Activated T-cell treated with anti-CD3 and anti-CD28 coated beads for 1 hour (primary cell): ENCODE measurements around the gene SLC35B2.

ENCODE experiments used
- DNase-seq: peaks from one replicate; pipeline ENCODE4 v3.0.0-alpha.2; 2020; ENCODE audit warnings: low read depth

Gene SLC35B2, protein sequence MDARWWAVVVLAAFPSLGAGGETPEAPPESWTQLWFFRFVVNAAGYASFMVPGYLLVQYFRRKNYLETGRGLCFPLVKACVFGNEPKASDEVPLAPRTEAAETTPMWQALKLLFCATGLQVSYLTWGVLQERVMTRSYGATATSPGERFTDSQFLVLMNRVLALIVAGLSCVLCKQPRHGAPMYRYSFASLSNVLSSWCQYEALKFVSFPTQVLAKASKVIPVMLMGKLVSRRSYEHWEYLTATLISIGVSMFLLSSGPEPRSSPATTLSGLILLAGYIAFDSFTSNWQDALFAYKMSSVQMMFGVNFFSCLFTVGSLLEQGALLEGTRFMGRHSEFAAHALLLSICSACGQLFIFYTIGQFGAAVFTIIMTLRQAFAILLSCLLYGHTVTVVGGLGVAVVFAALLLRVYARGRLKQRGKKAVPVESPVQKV

DNA sequence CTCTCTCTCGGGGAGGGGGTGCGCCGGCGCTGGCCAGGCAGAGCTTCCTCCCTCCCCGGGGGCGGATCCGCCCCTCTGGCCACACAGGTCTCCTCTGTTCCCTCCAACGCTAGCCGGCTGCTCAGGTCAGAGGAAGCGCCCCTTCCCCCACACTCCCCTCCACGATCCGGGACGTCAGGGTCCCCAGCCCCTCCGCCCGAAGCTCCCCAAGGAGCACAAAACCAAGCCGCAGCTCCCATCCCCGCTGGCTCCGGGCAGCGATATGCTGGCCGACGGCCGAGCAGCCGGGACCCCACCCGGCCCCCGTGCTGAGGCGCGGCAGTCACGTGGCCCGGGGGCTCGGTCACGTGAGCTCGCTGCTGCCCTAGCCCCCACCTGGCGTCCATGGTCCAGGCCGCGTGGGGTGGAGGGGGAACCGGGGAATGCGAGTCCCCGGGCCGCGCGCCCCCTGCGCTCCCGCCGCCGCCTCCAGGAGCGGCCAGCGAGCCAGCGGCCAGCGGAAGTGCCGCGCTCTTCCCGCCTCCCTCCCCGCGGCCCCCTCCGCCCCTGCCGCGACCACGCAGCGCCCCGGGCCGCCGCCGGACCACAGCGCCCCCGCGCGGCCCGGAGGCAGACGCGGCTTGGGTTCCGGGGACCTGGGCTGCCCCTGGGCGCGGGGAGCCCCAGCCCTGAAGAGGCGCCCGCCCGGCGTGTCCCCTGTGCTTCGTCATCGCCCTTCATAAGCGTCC lies at the start of gene SLC35B2:
Gene SLC35B2, minus strand, starts transcription at position 504 of the 728 bp plus-strand sequence. Its CDS starts 118 bp downstream, at position 386.
- no peak for DNase-seq

DNA sequence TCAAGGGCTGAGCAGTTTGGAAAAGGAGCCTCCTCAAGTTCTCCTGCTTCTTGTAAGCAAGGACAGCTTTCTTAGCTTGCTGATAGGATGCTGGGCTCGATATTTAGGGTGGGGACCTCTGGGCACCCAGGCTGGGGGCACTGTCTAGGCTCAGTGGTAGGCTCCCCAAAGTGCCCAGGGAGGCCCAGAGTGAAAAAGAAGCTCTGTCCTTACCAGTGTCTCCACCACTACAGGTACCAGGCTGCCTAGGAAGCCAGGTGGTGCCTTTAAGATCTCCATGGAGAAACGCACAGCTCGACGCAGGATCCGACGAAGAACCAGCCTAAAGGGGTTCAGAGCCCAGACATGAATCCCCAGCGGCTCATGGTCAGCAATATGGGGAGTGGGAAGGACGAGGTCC lies 49.4 kb upstream of the SLC35B2 start:
- DNase-seq = no peak

- DNase-seq = no peak
Measured at GRCh38 chr6:44305200-44305725, 47.9 kb upstream of the SLC35B2 start.

GRCh38 chr6:44304282-44305199 lies 47.2 kb upstream of the SLC35B2 start:
- peak; percentile 25 for DNase-seq

DNA sequence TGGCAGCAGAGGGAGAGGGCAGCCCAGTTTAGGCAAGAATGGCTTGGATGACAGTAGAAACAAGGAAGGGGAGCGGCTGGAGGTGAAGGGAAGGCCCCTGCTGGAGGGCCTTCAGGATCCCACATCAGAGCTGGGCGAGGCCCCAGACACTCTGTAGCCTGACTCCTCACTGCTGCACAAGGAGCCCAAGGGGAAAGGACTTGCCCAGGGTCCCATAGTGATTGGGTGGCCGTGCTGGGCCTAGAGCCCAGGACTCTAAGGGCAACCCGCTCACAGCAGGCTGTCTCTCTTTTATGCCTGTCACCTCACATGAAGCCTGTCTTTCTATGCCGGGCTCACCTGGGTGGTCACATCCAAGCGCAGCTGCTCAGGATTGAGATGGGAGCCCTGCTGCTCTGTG lies 46.5 kb upstream of the SLC35B2 start:
- no peak for DNase-seq

DNA sequence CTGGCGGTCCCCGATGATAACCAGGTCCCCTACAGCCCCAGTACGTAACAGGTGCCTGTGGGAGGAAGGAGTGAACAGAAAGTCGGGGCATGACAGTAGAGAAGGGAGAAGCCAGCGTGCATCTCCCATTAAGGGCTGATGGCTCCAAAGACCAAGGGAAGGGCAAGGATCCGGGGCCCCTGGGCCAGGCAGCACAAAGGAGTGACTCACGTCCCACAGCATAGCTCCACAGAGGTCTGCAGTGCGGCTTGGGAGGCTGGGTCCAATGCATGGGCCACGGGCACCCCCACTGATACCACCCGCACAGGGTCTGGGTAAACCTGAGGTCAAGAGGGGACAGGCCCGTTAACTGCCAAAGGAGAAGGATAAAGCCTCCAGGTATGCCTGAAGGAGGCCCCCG lies 45.5 kb upstream of the SLC35B2 start:
- no peak for DNase-seq

- DNase-seq = no peak
Measured at GRCh38 chr6:44301782-44302564, 44.6 kb upstream of the SLC35B2 start.

GRCh38 chr6:44301106-44301505 lies 43.8 kb upstream of the SLC35B2 start:
- no peak for DNase-seq

GRCh38 chr6:44300292-44300823 lies 43.0 kb upstream of the SLC35B2 start:
- no peak for DNase-seq

DNA sequence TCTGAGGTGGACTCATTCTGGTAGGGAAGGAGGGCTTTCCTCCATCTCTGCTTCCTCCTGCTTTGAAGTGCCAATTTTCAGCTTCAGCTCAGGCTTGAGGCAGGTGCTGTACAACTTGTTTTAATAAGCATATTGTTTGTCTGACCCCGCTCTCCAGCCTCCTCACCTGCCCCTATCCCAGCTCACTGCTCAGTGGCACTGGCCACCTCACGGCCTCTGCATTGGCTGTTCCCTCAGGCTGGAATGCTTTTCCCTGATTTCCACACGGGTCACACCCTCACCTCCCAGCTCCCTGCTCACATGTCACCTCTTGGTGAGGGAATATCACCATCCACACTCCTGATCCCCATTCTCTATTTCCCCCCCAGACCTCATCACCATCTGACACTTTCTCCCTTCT lies 41.5 kb upstream of the SLC35B2 start:
- no peak for DNase-seq

DNA sequence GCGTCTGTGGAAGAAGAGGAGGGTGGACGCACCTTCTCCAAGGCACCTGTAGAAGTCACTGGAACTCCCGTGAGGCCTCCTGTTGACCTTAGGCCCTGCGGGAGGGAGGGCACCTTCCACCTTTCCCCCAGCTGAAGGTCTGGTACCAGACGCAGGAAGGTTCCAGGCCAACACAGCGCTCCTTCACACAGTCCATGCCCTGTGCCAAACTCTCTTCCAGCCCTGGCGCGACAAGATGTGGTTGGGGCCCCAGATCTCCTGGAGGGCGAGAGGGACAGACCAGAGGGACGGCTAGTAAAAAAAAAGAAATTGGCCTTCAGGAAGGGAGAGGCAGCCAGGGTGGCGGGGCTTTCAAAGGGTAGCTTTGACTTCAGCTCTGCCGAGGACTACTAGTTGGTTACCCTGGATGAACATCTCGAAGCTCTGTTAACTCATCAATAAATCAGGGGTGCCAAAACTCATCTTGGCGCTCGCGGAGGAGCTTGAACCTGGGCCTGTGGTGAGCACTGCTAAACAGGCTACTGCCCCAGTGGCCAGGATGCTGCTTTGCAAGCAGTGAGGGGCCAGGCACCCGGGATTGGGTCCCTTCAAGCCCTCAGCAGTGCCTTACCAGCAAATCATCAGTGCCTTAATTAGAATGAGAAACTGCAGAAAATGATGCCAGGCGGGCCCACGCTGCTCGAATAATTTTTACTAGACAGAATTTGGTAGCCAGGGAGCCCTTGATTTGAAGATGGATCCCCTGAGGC lies 40.9 kb upstream of the SLC35B2 start:
- DNase-seq = no peak

DNA sequence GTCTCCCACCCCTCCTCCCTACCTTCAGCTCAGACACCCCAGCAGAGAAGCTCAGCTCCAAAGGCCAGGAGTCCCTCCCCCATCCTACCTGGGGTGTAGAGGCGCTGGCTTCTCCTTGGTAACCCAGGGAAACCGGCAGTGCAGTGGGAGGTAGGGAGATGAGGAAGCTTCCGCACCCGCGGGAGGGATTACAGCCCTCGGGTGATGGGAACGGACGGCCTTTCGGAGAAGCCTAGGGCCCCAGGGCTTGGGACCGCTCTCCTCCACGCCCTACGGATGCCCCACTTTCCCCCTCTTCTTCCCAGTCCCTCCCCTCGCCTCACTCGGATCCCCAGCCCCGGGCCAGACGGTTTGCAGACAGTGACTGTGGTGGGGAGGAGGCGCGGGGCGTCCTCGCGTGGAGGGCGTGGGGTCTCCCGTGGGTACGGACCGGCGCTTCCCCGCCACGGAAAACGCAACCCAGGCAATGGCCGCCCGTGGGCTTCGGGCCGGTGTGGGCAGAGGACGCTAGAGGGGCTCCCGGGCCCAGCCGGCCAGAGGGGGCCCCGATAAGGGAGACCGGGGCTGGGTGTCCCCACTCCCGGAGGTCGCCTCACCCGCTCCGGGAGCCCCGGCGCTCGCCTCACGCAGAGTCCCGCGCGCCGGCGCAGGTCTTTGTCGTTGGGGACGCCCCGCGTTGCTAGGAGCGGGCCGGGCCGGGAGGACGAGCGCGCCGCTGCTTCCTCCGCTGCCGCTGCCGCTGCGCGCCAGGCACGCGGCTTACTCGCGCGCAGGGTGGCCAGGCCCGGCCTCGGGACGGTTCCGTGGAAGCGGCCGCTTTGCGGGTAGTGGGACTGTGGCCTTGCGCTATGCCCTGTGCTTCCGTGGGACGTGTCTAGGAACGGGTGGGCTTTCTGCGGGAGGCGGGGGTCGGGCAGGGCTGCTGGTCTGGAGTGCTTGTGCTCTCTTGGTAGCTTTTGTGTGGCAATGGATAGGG lies 40.0 kb upstream of the SLC35B2 start:
- DNase-seq = peak; percentile 44

- DNase-seq = no peak
Measured at GRCh38 chr6:44294832-44295791, 37.8 kb upstream of the SLC35B2 start.

- DNase-seq = no peak
Measured at GRCh38 chr6:44292661-44293365, 35.5 kb upstream of the SLC35B2 start.

- no peak for DNase-seq
Measured at GRCh38 chr6:44291841-44292240, 34.5 kb upstream of the SLC35B2 start.

DNA sequence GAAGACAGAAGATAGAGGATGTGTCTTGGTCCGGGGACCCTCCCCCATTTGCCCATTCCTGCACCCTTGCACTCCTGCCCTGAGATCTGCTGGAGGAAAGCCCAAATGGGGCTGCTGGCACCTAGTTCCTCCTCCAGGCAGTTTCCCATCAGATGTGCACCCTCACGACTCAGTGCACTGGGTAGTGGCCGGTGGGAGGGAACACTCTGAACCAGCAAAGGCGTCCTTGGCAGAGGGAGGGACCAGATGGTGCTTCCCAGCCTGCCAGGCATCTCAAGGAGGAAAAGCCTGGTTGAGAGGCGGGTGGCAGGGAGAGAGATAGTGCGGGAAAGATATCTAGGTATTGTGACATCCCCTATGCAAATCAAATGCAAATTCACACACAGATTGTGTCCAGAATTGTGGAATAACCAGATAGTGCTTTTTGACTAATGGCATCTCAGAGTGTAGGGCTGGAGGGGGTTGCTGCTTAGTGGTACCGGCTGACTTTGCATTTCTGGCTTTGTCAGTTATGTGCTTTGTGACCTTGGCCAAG lies 32.5 kb upstream of the SLC35B2 start:
- DNase-seq = no peak

DNA sequence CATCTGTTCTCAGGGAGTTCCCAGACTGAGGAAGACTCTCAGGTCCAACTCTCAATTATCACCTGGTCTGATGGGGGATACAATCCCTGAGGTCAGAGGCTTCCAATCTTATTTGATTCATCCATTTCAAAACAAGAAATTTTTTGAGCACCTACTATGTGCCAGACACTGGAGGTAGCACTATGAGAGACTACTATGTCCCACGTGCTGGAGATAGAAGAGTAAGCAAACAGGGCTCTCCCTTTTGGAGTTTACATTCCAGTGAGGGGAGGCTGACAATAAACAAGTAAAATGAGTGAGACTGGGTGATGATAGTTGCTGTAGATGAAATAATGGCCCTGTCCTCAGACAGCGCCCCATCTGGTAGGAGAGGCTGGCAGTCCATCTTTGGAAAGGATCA lies 29.4 kb upstream of the SLC35B2 start:
- no peak for DNase-seq
